HEK293 (cell line): ENCODE measurements around the gene GATAD2A.

Experiments used
- CTCF ChIA-PET: fragments of 350-600 bp; formaldehyde crosslinking; extraction: SDS; loops from one replicate; lab custom pipeline; 2021; ENCODE audit warnings: antibody characterized with exemption; lab: Yijun Ruan, JAX
- POLR2A ChIA-PET: fragments of 300-600 bp; formaldehyde crosslinking; extraction: SDS; loops from one replicate; lab custom pipeline; 2020; ENCODE audit warnings: antibody characterized with exemption, inconsistent platforms; lab: Yijun Ruan, JAX
- H3K27ac ChIP-seq: fragments of 200-500 bp; sonication (Bioruptor generic); 2 replicates; pipeline ENCODE4 v1.5.1; 2014; ENCODE audit warnings: low read depth, low read length, control low read depth, inconsistent platforms; ENCODE audit errors: extremely low read depth
- H3K36me3 ChIP-seq, 2 experiments: fragments of 200-500 bp in 1 of 2; sonication (Bioruptor generic) in 1 of 2; 1 replicate in 1 of 2; 2 replicates in 1 of 2; pipeline ENCODE4 v1.5.1; 2014 to 2017; ENCODE audit warnings: inconsistent platforms in 2 of 2, low read length in 2 of 2; ENCODE audit not compliant: control insufficient read depth in 2 of 2, insufficient read depth in 1 of 2
- H3K4me1 ChIP-seq: fragments of 200-500 bp; sonication (Bioruptor generic); 2 replicates; pipeline ENCODE4 v1.5.1; 2014; ENCODE audit warnings: mild to moderate bottlenecking, low read length, inconsistent platforms; ENCODE audit not compliant: control insufficient read depth, insufficient read depth
- H3K4me3 ChIP-seq: 2 replicates; pipeline ENCODE4 v1.5.1; 2011; ENCODE audit warnings: low read depth, mild to moderate bottlenecking, control low read depth, low read length, moderate library complexity
- H3K9me3 ChIP-seq: fragments of 200-500 bp; sonication (Bioruptor generic); 2 replicates; pipeline ENCODE4 v1.5.1; 2014; ENCODE audit warnings: low read depth, low read length, inconsistent platforms; ENCODE audit not compliant: control insufficient read depth, insufficient read depth
- BCL6B ChIP-seq: fragments of 450-650 bp; formaldehyde crosslinking; IDR thresholded peaks from 2 replicates; pipeline ENCODE4 v1.5.1; 2017; ENCODE audit warnings: missing biosample characterization, missing genetic modification characterization
- PRDM10 ChIP-seq: fragments of 450-650 bp; formaldehyde crosslinking; IDR thresholded peaks from 2 replicates; pipeline ENCODE4 v1.5.1; 2016; ENCODE audit warnings: missing biosample characterization, missing genetic modification characterization
- SCRT1 ChIP-seq: fragments of 450-650 bp; formaldehyde crosslinking; IDR thresholded peaks from 2 replicates; pipeline ENCODE4 v1.5.1; 2016; ENCODE audit warnings: missing biosample characterization, missing genetic modification characterization, borderline replicate concordance
- SCRT2 ChIP-seq: fragments of 450-650 bp; formaldehyde crosslinking; IDR thresholded peaks from 2 replicates; pipeline ENCODE4 v1.5.1; 2016; ENCODE audit warnings: missing biosample characterization, missing genetic modification characterization
- YY2 ChIP-seq: fragments of 450-650 bp; formaldehyde crosslinking; IDR thresholded peaks from 2 replicates; pipeline ENCODE4 v1.5.1; 2016; ENCODE audit warnings: missing biosample characterization, missing genetic modification characterization
- ZBTB11 ChIP-seq: fragments of 450-650 bp; formaldehyde crosslinking; conservative IDR thresholded peaks from 2 replicates; pipeline ENCODE4 v1.5.1; 2016; ENCODE audit warnings: low read depth, missing biosample characterization, missing genetic modification characterization
- ZBTB7A ChIP-seq: fragments of 450-650 bp; formaldehyde crosslinking; IDR thresholded peaks from 2 replicates; pipeline ENCODE4 v1.5.1; 2016; ENCODE audit warnings: low read depth, missing biosample characterization, missing genetic modification characterization
- ZNF324 ChIP-seq: fragments of 450-650 bp; formaldehyde crosslinking; IDR thresholded peaks from 2 replicates; pipeline ENCODE4 v1.5.1; 2016; ENCODE audit warnings: missing biosample characterization, missing genetic modification characterization
- ZNF580 ChIP-seq: fragments of 450-650 bp; formaldehyde crosslinking; IDR thresholded peaks from 2 replicates; pipeline ENCODE4 v1.5.1; 2016; ENCODE audit warnings: missing biosample characterization, missing genetic modification characterization
- ZNF704 ChIP-seq: fragments of 450-650 bp; formaldehyde crosslinking; IDR thresholded peaks from 2 replicates; pipeline ENCODE4 v1.5.1; 2016; ENCODE audit warnings: missing biosample characterization, missing genetic modification characterization
- ZNF791 ChIP-seq: fragments of 450-650 bp; formaldehyde crosslinking; IDR thresholded peaks from 2 replicates; pipeline ENCODE4 v1.5.1; 2016; ENCODE audit warnings: missing biosample characterization, missing genetic modification characterization

Gene GATAD2A

GRCh38 chr19:19387108-19387507 is 18.4 kb upstream of the GATAD2A start:
- H3K9me3 ChIP-seq = no peaks in the 10 kb centered on the region
- peaks cover 0 to 3% of the 10 kb centered on the region in 2 experiments; a peak in 1 of 3 replicates for H3K36me3 ChIP-seq
- CTCF ChIA-PET = interaction anchor here (1.2 kb wide), 1 partner anchor 21 kb away, joined by 7 read pairs; no protein-coding TSS in a partner anchor
- no peak for TF ChIP-seq ZBTB7A (tag by site-specific recombination)
- TF ChIP-seq ZNF791 (tag by site-specific recombination) = no peak
- TF ChIP-seq ZNF580 (tag by site-specific recombination) = no peak
- no peak for TF ChIP-seq ZNF324 (tag by site-specific recombination)
- no peak for TF ChIP-seq ZNF704 (tag by site-specific recombination)
- H3K4me1 ChIP-seq = peaks cover 8% of the 10 kb centered on the region
- POLR2A ChIA-PET = interaction anchor here (0.6 to 1.6 kb wide), 2 partner anchors 14 to 18 kb away, joined by 3 to 4 read pairs; partner anchors contain the start of gene GATAD2A
- H3K27ac ChIP-seq = 0 out of 2 replicates have a peak overlapping the region, but pooled peaks have one; percentile 90
- peak overlapping the region; percentile 89 for H3K4me3 ChIP-seq

GRCh38 chr19:19388568-19389555 is 16.6 kb upstream of the GATAD2A start:
- ChIA-PET CTCF (interaction anchor here (1.0 to 1.4 kb wide), 5 partner anchors 15 to 102 kb away, joined by 3 to 4 read pairs (median 3); no protein-coding TSS in a partner anchor), POLR2A (interaction anchor here (1.1 kb wide), 1 partner anchor 17 kb away, joined by 4 read pairs; the partner anchor contains the start of gene GATAD2A)
- no peaks in the 10 kb centered on the region for H3K9me3 ChIP-seq
- peaks cover 0 to 3% of the 10 kb centered on the region in 2 experiments; a peak in 1 of 3 replicates for H3K36me3 ChIP-seq
- peaks cover 8% of the 10 kb centered on the region for H3K4me1 ChIP-seq
- no peak overlapping the region for H3K4me3 ChIP-seq
- TF ChIP-seq ZNF580 (tag by site-specific recombination) = no peak
- TF ChIP-seq SCRT2 (tag by site-specific recombination) = peak; percentile 85
- no peak for TF ChIP-seq YY2 (tag by site-specific recombination)
- TF ChIP-seq ZBTB11 (tag by site-specific recombination) = peak; percentile 65; the same call in 1 of the 2 replicates
- 0 out of 2 replicates have a peak, but pooled peaks have one; percentile 18 for TF ChIP-seq PRDM10 (tag by site-specific recombination)
- 0 out of 2 replicates have a peak, but pooled peaks have one; percentile 72 for TF ChIP-seq SCRT1
- TF ChIP-seq BCL6B = no peak
- peak overlapping the region; percentile 25; the same call in 1 of the 2 replicates for H3K27ac ChIP-seq
